ENCODE results near the gene ABCC5.

The ABCC5 gene

GRCh38 chr3:184058029-184058428 lies 40.3 kb upstream of the ABCC5 start:
- H3K23ac ChIP-seq (ENCODE audit: low read length) = no peak overlapping the region
- H3K79me2 ChIP-seq (ENCODE audit: control insufficient read depth, insufficient read depth, low read length, poor library complexity) = no peaks in the 10 kb centered on the region
- no peaks in the 10 kb centered on the region for H3K27me3 ChIP-seq (ENCODE audit: insufficient read depth, low read length)
- H3K4me3 ChIP-seq (ENCODE audit: low read depth, low read length) = no peak overlapping the region
- DNase-seq = no peak
- no peak overlapping the region for H3K4me2 ChIP-seq (ENCODE audit: low read length)
- H3K14ac ChIP-seq (ENCODE audit: low read length) = no peak overlapping the region
- no peaks in the 10 kb centered on the region for H3K4me1 ChIP-seq (ENCODE audit: control insufficient read depth in 1 of 2, insufficient read depth in 2 of 2, low read length in 2 of 2)
- H2AK5ac ChIP-seq (ENCODE audit: low read length) = no peak overlapping the region
- H3K9me3 ChIP-seq (ENCODE audit: insufficient read depth, low read depth, low read length) = peaks cover 2% of the 10 kb centered on the region
- WGBS (ENCODE audit: extremely low coverage, insufficient coverage, insufficient read length) = no CpG with 5 or more reads among the region's 9 CpGs
- H3K27ac ChIP-seq (ENCODE audit: low read depth, low read length) = no peak overlapping the region
- H3K9ac ChIP-seq (ENCODE audit: low read length) = no peak overlapping the region
- H3K18ac ChIP-seq (ENCODE audit: low read length) = no peak overlapping the region
- H4K8ac ChIP-seq (ENCODE audit: low read depth, low read length) = no peak overlapping the region
- no peak overlapping the region for H2BK5ac ChIP-seq (ENCODE audit: low read depth, low read length, poor library complexity)
- no peaks in the 10 kb centered on the region for H3K36me3 ChIP-seq (ENCODE audit: control insufficient read depth in 1 of 2, insufficient read depth in 2 of 2, low read length in 2 of 2)
- no peak overlapping the region for H4K91ac ChIP-seq (ENCODE audit: low read depth, low read length)
- H2AFZ ChIP-seq (ENCODE audit: insufficient read depth, low read length, poor library complexity) = no peak overlapping the region
- H2BK12ac ChIP-seq (ENCODE audit: low read length) = no peak overlapping the region
- no peaks in the 10 kb centered on the region for H3K79me1 ChIP-seq (ENCODE audit: low read length)
- no peak overlapping the region for H4K12ac ChIP-seq (ENCODE audit: low read depth, low read length)
- H2BK120ac ChIP-seq (ENCODE audit: insufficient read depth, low read length, poor library complexity) = no peak overlapping the region
- H3K4ac ChIP-seq (ENCODE audit: low read depth, low read length) = no peak overlapping the region

- H3K4ac ChIP-seq (ENCODE audit: low read depth, low read length) = no peak within 1 kb of the TSS
- no peak within 1 kb of the TSS for H3K4me3 ChIP-seq (ENCODE audit: low read depth, low read length)
- no peak within 1 kb of the TSS for H2BK120ac ChIP-seq (ENCODE audit: insufficient read depth, low read length, poor library complexity)
- no peaks in the 10 kb centered on the region for H3K27me3 ChIP-seq (ENCODE audit: insufficient read depth, low read length)
- H3K4me2 ChIP-seq (ENCODE audit: low read length) = no peak within 1 kb of the TSS
- no peak within 1 kb of the TSS for H4K91ac ChIP-seq (ENCODE audit: low read depth, low read length)
- H2BK12ac ChIP-seq (ENCODE audit: low read length) = no peak within 1 kb of the TSS
- no peak within 1 kb of the TSS for H2BK5ac ChIP-seq (ENCODE audit: low read depth, low read length, poor library complexity)
- no peak within 1 kb of the TSS for H3K9ac ChIP-seq (ENCODE audit: low read length)
- no peaks in the 10 kb centered on the region for H3K79me1 ChIP-seq (ENCODE audit: low read length)
- H3K36me3 ChIP-seq (ENCODE audit: control insufficient read depth in 1 of 2, insufficient read depth in 2 of 2, low read length in 2 of 2) = no peaks in the 10 kb centered on the region
- peaks cover 2% of the 10 kb centered on the region for H3K9me3 ChIP-seq (ENCODE audit: insufficient read depth, low read depth, low read length)
- no CpG with 5 or more reads among the region's 4 CpGs for WGBS (ENCODE audit: extremely low coverage, insufficient coverage, insufficient read length)
- no peak within 1 kb of the TSS for H4K12ac ChIP-seq (ENCODE audit: low read depth, low read length)
- no peak within 1 kb of the TSS for H2AK5ac ChIP-seq (ENCODE audit: low read length)
- DNase-seq = no peak
- H3K27ac ChIP-seq (ENCODE audit: low read depth, low read length) = no peak within 1 kb of the TSS
- H3K14ac ChIP-seq (ENCODE audit: low read length) = no peak within 1 kb of the TSS
- no peak within 1 kb of the TSS for H2AFZ ChIP-seq (ENCODE audit: insufficient read depth, low read length, poor library complexity)
- no peaks in the 10 kb centered on the region for H3K4me1 ChIP-seq (ENCODE audit: control insufficient read depth in 1 of 2, insufficient read depth in 2 of 2, low read length in 2 of 2)
- H3K18ac ChIP-seq (ENCODE audit: low read length) = no peak within 1 kb of the TSS
- H4K8ac ChIP-seq (ENCODE audit: low read depth, low read length) = no peak within 1 kb of the TSS
- H3K79me2 ChIP-seq (ENCODE audit: control insufficient read depth, insufficient read depth, low read length, poor library complexity) = peaks cover 2% of the 10 kb centered on the region
- H3K23ac ChIP-seq (ENCODE audit: low read length) = no peak within 1 kb of the TSS
These were observed 35.1 kb upstream of the ABCC5 start, which contains the start of gene HTR3C for GRCh38 chr3:184052767-184053166. HTR3C (plus strand) TSS chr3:184053047; CDS start chr3:184053081, 34 bp downstream.

GRCh38 chr3:184050217-184050847 lies 32.6 kb upstream of the ABCC5 start:
- no peak for DNase-seq

GRCh38 chr3:184045995-184046394 lies 28.3 kb upstream of the ABCC5 start:
- Histone ChIP-seq H3K4ac (ENCODE audit: low read depth, low read length) (no peak overlapping the region), H3K9me3 (ENCODE audit: insufficient read depth, low read depth, low read length) (no peaks in the 10 kb centered on the region), H3K36me3 (ENCODE audit: control insufficient read depth in 1 of 2, insufficient read depth in 2 of 2, low read length in 2 of 2) (no peaks in the 10 kb centered on the region), H3K4me3 (ENCODE audit: low read depth, low read length) (no peak overlapping the region), H3K79me2 (ENCODE audit: control insufficient read depth, insufficient read depth, low read length, poor library complexity) (peaks cover 2% of the 10 kb centered on the region), H3K4me2 (ENCODE audit: low read length) (no peak overlapping the region), H3K79me1 (ENCODE audit: low read length) (no peaks in the 10 kb centered on the region), H2BK5ac (ENCODE audit: low read depth, low read length, poor library complexity) (no peak overlapping the region), H2BK120ac (ENCODE audit: insufficient read depth, low read length, poor library complexity) (no peak overlapping the region), H3K23ac (ENCODE audit: low read length) (no peak overlapping the region), H3K18ac (ENCODE audit: low read length) (no peak overlapping the region), H2AK5ac (ENCODE audit: low read length) (no peak overlapping the region), H4K12ac (ENCODE audit: low read depth, low read length) (no peak overlapping the region), H3K14ac (ENCODE audit: low read length) (no peak overlapping the region), H3K27me3 (ENCODE audit: insufficient read depth, low read length) (no peaks in the 10 kb centered on the region), H2AFZ (ENCODE audit: insufficient read depth, low read length, poor library complexity) (no peak overlapping the region), H3K4me1 (ENCODE audit: control insufficient read depth in 1 of 2, insufficient read depth in 2 of 2, low read length in 2 of 2) (no peaks in the 10 kb centered on the region), H3K27ac (ENCODE audit: low read depth, low read length) (no peak overlapping the region), H3K9ac (ENCODE audit: low read length) (no peak overlapping the region), H4K8ac (ENCODE audit: low read depth, low read length) (no peak overlapping the region), H4K91ac (ENCODE audit: low read depth, low read length) (no peak overlapping the region), H2BK12ac (ENCODE audit: low read length) (no peak overlapping the region)
- no CpG with 5 or more reads among the region's 5 CpGs for WGBS (ENCODE audit: extremely low coverage, insufficient coverage, insufficient read length)
- DNase-seq = no peak

More at GRCh38 chr3:184050217-184050847, 32.6 kb upstream of the ABCC5 start:
- no peak overlapping the region for H4K8ac ChIP-seq (ENCODE audit: low read depth, low read length)
- WGBS (ENCODE audit: extremely low coverage, insufficient coverage, insufficient read length) = no CpG with 5 or more reads among the region's 7 CpGs
- H3K79me1 ChIP-seq (ENCODE audit: low read length) = no peaks in the 10 kb centered on the region
- no peak overlapping the region for H4K12ac ChIP-seq (ENCODE audit: low read depth, low read length)
- H3K4ac ChIP-seq (ENCODE audit: low read depth, low read length) = no peak overlapping the region
- no peaks in the 10 kb centered on the region for H3K36me3 ChIP-seq (ENCODE audit: control insufficient read depth in 1 of 2, insufficient read depth in 2 of 2, low read length in 2 of 2)
- no peak overlapping the region for H3K4me2 ChIP-seq (ENCODE audit: low read length)
- no peak overlapping the region for H2BK120ac ChIP-seq (ENCODE audit: insufficient read depth, low read length, poor library complexity)
- H3K9me3 ChIP-seq (ENCODE audit: insufficient read depth, low read depth, low read length) = peaks cover 2% of the 10 kb centered on the region
- no peak overlapping the region for H3K18ac ChIP-seq (ENCODE audit: low read length)
- H3K4me3 ChIP-seq (ENCODE audit: low read depth, low read length) = no peak overlapping the region
- peaks cover 2% of the 10 kb centered on the region for H3K79me2 ChIP-seq (ENCODE audit: control insufficient read depth, insufficient read depth, low read length, poor library complexity)
- no peaks in the 10 kb centered on the region for H3K4me1 ChIP-seq (ENCODE audit: control insufficient read depth in 1 of 2, insufficient read depth in 2 of 2, low read length in 2 of 2)
- no peak overlapping the region for H3K9ac ChIP-seq (ENCODE audit: low read length)
- no peak overlapping the region for H3K27ac ChIP-seq (ENCODE audit: low read depth, low read length)
- H2BK5ac ChIP-seq (ENCODE audit: low read depth, low read length, poor library complexity) = no peak overlapping the region
- H2AK5ac ChIP-seq (ENCODE audit: low read length) = no peak overlapping the region
- H3K27me3 ChIP-seq (ENCODE audit: insufficient read depth, low read length) = no peaks in the 10 kb centered on the region
- no peak overlapping the region for H3K14ac ChIP-seq (ENCODE audit: low read length)
- H4K91ac ChIP-seq (ENCODE audit: low read depth, low read length) = no peak overlapping the region
- no peak overlapping the region for H3K23ac ChIP-seq (ENCODE audit: low read length)
- H2BK12ac ChIP-seq (ENCODE audit: low read length) = no peak overlapping the region
- H2AFZ ChIP-seq (ENCODE audit: insufficient read depth, low read length, poor library complexity) = no peak overlapping the region

Measured in trophoblast cell (in vitro differentiated cells and primary cell).